GOT3 (cell line): Measurements from ENCODE around the gene CYP26A1.

ENCODE experiments used
- DNase-seq: peaks from one replicate; lab custom pipeline; 2025; ENCODE audit warnings: mixed read lengths; lab: John Stamatoyannopoulos, UW

CYP26A1 gene

GRCh38 chr10:93073539-93074146 is at the start of gene CYP26A1:
CYP26A1 (plus strand) TSS chr10:93073893; CDS start chr10:93073935, 42 bp downstream.
- DNase-seq: no peak

- no peak for DNase-seq
Observed at GRCh38 chr10:93026072-93026471, 47.6 kb upstream of the CYP26A1 start.

- DNase-seq: no peak
Observed at GRCh38 chr10:93027508-93027907, 46.2 kb upstream of the CYP26A1 start.

- no peak for DNase-seq
Observed at GRCh38 chr10:93028883-93029282, 44.8 kb upstream of the CYP26A1 start.

- no peak for DNase-seq
Observed at GRCh38 chr10:93030409-93030808, 43.3 kb upstream of the CYP26A1 start.

GRCh38 chr10:93032105-93032808 is 41.4 kb upstream of the CYP26A1 start:
- DNase-seq: no peak

- no peak for DNase-seq
Observed at GRCh38 chr10:93032809-93033137, 40.9 kb upstream of the CYP26A1 start.

GRCh38 chr10:93034426-93034825 is 39.3 kb upstream of the CYP26A1 start:
- no peak for DNase-seq

- no peak for DNase-seq
Observed at GRCh38 chr10:93039110-93039509, 34.6 kb upstream of the CYP26A1 start.

GRCh38 chr10:93039721-93040120 is 34.0 kb upstream of the CYP26A1 start:
- DNase-seq: no peak

- DNase-seq: no peak
Observed at GRCh38 chr10:93054486-93054885, 19.2 kb upstream of the CYP26A1 start.

GRCh38 chr10:93058139-93058538 is 15.6 kb upstream of the CYP26A1 start:
- DNase-seq: no peak

- no peak for DNase-seq
Observed at GRCh38 chr10:93059975-93060886, 13.5 kb upstream of the CYP26A1 start, which contains the start of gene CYP26C1. CYP26C1 (plus strand) TSS chr10:93060798; CDS start chr10:93061264, 466 bp downstream.

GRCh38 chr10:93060887-93061593 is 12.7 kb upstream of the CYP26A1 start:
- no peak for DNase-seq

GRCh38 chr10:93061594-93062513 is 11.8 kb upstream of the CYP26A1 start:
- DNase-seq: no peak

- DNase-seq: no peak
Observed at GRCh38 chr10:93062514-93063143, 11.1 kb upstream of the CYP26A1 start.

GRCh38 chr10:93063144-93063976 is 10.3 kb upstream of the CYP26A1 start:
- DNase-seq: no peak

- DNase-seq: no peak
Observed at GRCh38 chr10:93063977-93064660, 9.6 kb upstream of the CYP26A1 start.
